ENCODE results near the gene UTP11.

DNA sequence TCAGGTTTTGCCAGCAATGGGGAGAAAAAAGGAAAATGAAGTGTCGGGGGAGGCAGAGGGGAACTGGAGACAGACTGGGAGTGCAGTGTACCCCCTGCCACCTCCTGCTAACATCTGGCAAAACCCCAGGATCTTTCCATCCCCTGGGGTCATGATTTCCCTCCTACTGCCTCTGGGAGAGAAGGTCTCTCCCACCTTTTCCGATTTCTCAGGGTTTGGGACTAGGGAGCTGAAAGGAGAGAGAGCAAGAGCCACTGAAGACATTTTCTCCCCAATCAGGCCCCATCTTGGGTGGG is 12.4 kb upstream of the UTP11 start:
- TF ChIP-seq, protein P1, sequence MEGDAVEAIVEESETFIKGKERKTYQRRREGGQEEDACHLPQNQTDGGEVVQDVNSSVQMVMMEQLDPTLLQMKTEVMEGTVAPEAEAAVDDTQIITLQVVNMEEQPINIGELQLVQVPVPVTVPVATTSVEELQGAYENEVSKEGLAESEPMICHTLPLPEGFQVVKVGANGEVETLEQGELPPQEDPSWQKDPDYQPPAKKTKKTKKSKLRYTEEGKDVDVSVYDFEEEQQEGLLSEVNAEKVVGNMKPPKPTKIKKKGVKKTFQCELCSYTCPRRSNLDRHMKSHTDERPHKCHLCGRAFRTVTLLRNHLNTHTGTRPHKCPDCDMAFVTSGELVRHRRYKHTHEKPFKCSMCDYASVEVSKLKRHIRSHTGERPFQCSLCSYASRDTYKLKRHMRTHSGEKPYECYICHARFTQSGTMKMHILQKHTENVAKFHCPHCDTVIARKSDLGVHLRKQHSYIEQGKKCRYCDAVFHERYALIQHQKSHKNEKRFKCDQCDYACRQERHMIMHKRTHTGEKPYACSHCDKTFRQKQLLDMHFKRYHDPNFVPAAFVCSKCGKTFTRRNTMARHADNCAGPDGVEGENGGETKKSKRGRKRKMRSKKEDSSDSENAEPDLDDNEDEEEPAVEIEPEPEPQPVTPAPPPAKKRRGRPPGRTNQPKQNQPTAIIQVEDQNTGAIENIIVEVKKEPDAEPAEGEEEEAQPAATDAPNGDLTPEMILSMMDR (conservative IDR thresholded peaks at IDR 0.05) = no peak
- TF ChIP-seq ZFX (IDR thresholded peaks at IDR 0.05) = no peak
